Right forelimb (tissue), 1 donor: ENCODE results near the gene C6orf89.
"Not testable (repeated sequence)": the region's sequence is repeated elsewhere in the genome, so short reads cannot be mapped to it uniquely, and the experiment has no call there.

Experiments
- DNase-seq: peaks from one replicate; pipeline ENCODE4 v3.0.0-alpha.2; 2018

Gene C6orf89

DNA sequence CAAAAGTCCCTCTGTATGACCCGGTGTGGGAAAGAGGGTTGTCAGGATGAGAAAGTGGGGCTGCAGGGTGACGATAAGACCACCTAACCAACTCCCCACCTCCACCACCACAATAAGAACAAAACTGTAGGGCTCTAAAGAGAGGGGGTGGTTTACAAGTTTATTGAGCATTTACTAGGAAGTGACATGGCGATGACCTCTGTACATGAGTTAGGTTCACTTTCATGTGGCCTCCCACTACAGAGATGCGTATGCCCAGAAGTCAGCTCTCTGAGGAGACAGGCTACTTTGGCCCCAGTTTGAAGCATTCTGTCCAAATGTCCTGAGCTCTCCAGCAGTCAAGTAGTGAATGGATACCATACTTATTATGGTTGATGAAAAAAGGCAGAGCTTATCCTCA lies 40.1 kb downstream of the C6orf89 start:
- DNase-seq, result no peak

DNA sequence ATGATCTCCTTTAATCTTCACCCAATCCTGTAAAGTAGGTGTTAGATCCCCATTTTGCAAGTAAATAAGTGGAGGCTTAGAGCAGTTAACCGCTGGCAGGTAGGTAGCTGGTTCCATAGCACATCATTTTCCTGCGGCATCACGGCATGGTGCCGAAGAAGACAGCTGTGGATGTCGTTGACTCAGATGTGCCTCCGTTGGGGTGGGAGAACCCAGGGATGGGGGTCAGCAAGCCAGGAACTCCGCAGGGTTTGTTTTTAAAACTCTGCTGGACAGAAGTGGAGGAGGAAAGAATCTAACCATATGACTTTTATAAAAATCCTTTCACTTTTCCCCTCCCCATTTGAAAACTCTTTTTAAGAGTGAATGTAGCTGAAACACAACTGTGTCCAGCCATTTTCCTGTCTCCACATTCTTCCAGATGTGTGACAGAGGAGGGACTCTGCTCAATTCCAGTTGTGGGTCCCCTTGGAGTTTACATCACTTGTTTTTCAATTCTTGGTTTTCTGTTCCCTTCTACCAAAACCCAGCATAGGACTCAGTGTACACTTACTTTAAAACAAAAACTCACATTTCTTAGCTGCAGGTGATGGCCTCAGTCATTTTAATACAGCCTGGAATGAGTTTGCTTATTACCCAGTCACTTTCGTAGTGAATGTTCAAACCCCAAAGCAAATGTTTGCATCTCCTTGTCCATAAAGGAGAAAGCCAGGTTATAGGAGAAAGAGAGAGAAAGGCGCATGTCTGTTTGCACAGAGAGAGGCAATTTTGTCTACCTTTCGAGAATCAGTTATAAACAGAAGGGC lies 41.2 kb downstream of the C6orf89 start:
- DNase-seq, result no peak

DNA sequence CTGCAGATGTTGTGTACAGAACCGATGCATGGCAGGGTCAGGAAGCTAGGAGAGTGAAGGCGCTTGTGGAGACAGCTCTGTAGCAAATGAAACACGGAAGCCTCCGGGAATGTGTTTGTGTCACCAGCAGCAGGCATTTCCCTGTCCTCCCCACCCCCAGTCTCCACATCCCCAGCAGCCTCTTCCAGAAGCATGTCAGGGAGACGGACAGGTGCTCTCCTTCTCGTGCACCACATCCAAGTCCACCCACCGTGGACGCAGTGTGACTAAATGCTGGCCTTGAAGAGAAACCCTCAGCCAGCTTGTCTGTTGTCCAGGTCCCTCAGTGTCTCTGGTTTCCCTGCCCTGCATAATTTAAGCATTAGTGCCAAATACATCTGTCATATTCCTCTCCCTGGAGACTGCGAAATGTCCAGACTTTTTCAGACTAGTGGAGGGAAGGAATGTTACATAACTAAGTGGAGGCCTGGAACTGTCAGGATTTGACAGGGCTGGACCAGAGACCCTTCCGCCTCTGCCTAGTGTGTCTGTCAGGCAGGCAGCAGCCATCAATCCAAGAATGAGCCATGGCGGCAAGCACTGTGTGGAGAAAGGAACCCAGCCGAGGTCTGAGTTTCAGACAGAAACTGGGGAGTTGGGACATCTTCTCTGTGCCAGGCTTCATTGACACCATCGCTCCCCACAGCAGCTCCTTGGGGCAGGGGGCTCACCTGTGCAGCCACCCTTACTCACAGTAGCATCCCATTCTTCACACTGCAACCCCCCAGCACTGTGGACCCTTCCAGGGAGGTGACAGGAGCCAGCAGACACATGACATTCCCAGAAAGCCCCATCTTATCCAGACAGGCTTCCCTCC lies 42.2 kb downstream of the C6orf89 start:
- DNase-seq, result no peak

DNA sequence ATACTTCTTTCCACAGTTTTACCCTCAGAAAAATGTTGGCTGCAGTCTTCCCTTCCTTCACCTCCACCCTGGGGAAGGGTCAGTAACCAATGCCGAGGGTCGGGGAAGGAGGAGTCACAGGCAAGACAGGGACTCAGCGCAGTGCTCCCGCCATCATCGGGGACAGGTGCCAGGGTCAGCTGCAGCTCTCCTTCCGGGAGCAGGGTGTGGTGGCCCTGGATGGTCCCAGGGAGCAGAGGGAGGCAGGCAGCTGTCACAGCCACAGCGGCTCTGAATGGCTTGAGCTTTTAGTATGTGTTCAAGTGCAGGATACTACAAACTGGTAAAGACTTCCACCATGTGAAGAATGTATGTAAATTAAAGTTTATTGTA lies 42.8 kb downstream of the C6orf89 start:
- no peak for DNase-seq

DNA sequence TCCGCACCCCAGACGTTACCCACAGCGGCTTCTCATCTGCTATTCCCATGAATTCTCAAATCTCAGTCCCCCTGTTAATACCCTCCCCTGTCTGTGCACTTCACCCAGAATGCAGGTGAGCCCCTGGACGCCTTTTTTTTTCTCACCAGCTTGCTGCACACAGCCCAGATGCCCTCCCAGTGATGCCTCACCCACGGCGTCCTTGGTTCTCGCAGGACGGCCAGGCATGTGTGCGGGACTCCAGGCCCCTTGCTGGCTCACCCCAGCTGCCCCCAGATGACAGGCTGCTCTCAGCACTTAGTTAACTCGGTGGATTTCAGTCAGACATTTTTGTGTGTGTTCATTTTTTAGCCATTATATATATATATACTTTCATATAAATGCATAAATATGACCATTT lies 43.4 kb downstream of the C6orf89 start:
- no peak for DNase-seq

DNA sequence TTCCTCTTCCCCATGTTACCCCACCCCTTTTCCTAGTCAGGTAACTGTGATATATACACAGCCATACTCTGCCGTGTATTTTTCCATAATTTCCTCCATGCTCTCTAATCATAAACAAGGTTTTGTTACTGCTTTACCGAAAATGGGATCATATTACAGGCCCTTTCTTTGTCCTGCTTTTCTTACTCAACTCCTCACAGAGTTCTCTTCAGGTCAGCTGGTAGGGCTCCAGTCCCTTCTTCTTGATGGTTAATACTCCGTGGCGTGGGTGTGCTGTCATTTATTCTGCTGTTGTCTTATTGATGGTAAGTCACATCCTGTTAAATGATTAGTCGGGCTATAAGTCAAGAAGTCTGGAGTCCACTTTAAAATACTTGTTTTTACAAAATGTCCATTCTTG lies 43.9 kb downstream of the C6orf89 start:
- no peak for DNase-seq

DNA sequence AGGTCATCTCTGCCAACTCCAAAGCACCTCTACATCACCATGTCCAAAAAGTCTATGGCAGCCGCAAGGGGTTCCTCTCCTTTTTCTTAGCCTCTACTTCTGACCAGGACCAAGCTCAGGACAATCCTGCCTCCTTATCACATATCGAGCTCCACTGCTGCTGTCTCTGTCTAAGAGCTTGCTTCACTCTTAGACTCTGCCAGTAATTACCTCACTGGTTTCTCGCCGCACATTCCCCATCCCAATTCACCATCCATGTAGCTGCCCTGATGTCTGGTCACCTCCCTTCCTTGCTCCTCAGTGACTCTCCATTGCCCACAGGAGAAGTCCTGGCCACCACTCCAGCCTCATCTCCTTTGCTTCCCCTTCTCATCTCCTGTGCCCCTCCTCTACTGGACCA lies 44.7 kb downstream of the C6orf89 start:
- no peak for DNase-seq

DNA sequence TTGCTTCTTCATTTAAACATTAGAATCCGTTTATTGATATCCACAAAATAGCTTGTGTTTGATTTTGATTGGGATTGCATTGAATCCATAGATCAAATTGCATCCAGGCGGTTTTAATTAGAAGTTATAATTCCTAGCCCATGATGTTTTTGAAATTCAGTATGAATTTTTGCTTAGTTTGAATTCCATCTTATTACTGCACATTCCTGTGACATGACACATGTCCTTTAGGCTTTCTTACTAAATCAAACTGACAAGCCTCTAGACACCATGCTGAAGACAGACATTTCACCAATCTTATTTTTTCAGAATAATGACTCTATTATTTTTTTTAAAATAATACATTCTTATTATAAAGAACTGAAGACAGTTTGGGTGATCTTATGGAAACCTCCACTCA lies 47.4 kb downstream of the C6orf89 start:
- DNase-seq, result no peak

DNA sequence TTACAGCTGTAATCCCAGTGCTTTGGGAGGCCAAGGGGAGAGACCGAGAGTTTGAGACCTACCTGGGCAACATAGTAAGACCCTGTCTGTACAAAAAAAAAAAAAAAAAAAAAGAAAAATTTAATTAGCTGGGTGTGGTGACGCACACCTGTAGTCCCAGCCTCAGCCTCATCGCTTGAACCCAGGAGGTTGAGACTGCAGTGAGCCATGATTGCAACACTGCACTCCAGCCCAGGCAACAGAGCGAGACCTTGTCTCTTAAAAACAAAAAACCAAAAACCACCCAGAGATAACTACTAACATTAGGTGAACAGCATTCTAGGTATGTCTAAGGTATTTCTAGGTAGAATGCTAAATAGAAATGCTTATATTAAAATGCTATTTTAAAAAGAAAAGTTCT lies 47.8 kb downstream of the C6orf89 start:
- no peak for DNase-seq

DNA sequence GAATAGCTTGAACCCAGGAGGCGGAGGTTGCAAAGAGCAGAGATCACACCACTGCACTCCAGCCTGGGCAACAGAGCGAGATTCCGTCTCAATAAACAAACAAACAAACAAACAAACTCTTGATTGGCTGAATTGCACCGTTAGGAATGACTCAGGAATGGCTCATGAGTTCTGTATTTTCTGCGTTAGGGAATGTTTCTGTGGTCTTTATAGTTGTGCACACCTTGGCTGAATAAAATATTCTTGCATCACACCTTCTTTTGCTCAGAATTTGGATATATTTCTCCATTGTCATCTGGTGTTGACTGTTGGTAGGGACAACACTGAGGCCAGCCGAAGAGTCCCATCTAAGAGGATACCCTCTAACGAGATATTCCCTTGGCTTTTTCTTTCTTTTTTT lies 49.1 kb downstream of the C6orf89 start:
- DNase-seq, result no peak

DNA sequence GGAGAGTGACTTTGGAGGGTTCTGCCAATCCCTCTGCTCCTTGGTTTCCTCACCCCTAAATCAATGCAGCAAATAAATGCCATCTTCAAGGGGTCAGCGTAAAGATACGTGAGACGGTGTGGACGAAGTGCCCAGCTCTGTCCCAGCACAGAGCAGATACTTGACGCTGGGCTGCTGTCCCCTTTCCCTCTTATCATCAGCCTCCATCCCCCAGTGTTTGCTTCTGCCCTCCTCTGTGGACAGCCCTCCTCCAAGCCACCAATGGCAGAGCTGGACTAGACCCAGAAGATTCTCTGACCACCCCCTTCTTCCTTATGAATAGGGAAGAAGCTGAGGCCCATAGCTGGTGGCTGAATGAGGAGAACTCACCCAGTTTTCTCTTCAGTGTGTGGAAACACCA lies 51.1 kb downstream of the C6orf89 start:
- no peak for DNase-seq

DNA sequence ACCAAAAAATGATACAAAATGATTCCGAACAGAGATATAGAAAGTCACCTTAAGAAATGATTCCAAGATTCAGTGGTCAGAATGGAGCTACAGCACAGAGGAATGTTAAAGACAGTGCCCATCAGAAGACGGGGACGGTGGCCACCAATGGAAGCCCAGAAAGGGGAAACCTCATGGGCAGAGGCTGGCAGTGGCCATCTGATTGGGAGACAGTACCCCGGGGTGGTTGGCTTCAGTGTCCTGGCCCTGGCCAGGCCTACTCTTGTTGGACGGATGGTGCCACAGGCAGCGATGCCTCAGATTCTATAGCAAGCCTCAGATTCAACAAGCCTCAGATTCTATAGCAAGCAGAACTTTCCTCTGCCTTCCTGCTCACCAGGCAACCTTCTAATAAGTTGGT lies 52.1 kb downstream of the C6orf89 start:
- DNase-seq, result no peak

DNA sequence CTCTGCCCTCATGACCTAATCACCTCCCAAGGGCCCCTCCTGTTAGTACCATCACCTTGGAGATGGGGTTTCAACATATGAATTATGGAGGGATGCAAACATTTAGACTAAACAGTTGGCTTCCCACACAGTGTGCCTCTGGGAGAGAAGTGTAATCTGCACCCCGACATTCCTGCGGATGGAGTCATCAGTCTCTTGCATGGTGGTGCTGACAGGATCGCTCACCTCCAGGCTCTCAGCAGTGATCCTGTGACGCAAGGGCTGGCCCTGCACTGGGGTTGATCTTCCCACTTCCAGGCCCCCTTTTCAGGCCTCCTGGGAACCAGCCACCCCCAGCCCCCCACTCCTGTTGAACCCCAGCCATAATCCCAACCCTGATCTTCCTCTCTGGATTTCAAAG lies 52.8 kb downstream of the C6orf89 start:
- DNase-seq, result no peak

DNA sequence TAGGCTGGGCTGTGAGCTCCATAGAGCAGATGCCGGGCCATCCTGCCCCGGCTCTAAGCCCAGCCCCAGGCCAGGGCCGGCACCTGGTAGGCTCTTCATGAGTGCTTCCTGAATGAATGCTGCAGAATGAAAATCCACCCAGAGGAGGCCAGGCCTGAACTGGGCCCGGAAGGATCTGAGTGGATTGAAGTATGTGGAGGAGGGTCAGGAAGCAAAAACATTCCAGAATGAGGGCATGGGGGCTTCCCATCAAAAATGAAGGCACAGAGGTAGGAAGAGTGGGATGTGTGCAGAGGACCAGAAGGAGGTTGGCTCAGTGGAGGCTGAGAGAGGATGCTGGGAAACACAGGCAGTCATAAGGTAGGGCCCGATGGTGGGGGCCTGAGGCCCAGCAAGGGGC lies 53.3 kb downstream of the C6orf89 start:
- not testable (repeated sequence) for DNase-seq

DNA sequence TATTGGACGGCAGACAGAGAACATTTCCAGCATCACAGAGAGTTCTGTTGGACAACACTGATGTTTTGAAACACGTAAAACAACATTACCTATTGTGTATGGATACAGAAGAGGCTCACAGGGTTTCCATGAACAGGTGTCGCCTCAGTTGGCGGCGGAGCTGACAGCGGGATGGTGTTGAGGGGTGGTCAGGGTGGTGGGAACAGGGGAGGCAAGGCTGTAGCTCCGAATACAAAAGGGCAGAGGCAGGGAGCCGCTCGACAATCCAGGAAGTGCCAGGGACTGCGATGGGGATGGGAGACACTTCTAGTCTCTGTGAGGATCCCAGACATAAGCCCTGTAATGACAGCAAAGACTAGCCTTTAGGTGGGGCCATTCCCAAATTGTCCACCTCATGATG lies 54.3 kb downstream of the C6orf89 start:
- DNase-seq, result no peak

DNA sequence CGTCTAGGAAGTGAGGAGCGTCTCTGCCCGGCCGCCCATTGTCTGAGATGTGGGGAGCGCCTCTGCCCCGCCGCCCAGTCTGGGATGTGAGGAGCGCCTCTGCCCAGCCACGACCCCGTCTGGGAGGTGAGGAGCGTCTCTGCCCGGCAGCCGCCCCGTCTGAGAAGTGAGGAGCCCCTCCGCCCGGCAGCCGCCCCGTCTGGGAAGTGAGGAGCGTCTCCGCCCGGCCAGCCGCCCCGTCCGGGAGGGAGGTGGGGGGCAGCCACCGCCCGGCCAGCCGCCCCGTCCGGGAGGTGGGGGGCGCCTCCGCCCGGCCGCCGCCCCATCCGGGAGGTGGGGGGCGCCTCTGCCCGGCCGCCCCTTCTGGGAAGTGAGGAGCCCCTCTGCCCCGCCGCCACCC lies 55.8 kb downstream of the C6orf89 start:
- DNase-seq, result not testable (repeated sequence)

DNA sequence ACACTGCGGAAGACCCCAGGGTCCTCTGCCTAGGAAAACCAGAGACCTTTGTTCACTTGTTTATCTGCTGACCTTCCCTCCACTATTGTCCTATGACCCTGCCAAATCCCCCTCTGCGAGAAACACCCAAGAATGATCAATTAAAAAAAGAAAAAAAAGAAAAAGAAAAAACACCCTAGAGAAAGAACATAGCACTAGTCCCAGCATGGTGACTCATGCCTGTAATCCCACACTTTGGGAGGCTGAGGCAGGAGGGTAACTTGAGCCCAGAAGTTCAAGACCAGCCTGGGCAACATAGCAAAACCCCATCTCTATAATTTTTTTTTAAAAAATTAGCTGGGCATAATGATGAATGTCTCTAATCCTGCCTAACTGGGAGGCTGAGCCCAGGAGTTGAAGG lies 56.6 kb downstream of the C6orf89 start:
- DNase-seq, result not testable (repeated sequence)

DNA sequence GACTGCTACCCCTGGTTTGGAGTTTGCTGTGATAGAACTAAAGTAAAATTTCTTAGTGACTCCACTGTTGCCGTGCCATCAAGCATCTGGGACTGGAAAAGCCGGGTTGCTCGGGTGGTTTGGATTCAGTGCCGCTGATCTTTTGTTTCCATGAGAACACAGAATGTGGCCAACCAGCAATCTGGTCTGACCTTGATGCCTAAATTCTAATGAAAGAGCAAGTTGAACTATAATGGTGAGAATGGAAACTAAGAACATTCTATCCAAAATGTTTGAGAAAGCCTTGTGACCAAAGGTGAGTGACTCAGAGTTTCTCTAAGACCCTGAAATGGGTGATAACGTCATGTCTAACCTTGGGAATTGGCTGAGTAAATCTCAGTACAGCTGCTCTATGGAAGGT lies 58.9 kb downstream of the C6orf89 start:
- no peak for DNase-seq

DNA sequence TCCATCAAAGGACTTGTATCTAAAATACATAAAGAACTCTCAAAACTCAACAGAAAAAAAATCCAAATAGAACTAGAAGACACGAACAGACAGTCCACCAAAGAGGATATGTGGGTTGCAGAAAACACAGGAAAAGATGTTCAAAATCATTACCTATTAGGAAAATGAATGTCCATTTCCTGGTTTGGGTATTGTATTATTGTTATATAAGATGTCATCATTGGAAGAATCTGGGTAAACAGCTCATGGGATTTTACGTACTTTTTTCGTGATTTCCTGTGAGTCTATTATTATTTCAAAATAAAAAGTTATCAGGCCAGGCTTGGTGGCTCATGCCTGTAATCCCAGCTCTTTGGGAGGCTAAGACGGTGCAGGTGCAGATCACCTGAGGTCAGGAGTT lies 59.5 kb downstream of the C6orf89 start:
- DNase-seq, result no peak

DNA sequence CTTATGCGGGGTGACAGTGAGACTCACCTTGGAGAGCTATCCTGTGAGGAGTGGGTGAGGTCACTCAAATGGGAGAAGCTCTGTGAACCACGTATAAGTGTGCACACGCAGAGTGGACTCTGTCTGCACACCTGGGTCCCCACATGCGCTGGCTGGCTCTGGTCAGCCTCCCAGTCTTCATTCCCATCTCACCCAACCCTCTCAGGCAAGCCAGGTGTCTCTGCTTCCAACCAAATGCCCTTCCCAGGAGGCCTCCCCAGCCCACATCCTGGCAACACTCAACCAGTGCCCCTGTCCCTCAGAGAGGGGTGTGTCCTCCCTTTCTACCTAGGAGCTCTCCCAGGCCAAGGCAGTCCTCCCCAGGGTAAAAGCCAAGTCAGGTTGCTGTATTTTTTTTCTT lies 60.8 kb downstream of the C6orf89 start:
- DNase-seq, result no peak

DNA sequence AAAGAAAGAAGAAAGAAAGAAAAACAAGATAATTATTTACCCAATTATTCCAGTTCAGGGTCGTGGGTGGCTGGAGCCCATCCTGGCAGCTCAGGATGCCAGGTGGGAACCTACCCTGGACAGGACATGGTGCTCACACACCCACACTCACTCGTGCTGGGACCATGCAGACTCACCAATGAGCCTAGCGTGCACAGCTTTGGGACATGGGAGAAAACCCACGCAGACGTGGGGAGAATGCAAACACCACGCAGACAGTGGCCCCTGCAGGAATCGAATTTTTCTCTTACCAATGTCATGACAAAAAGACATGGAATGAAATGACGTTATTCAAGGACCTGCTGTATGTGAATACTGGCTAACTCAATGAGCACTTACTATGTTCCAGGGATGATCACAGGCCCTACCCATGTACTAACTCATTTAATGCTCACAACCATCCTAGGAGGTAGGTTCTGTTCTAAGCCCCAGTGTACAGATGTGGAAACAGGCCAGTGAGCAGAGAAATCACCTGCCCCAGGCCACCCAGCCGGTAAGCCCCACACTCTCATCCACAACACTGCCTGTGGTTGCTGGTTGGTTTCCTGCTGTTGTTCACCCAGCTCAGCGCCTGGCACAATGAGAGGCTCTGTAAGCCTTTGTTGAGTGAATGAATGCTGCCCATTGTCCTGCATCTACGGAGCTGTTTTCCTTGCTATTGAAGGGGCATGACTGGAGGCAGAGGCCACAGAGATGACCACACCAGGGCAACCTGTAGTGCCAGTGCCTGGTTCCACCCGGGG lies 62.0 kb downstream of the C6orf89 start:
- no peak for DNase-seq

DNA sequence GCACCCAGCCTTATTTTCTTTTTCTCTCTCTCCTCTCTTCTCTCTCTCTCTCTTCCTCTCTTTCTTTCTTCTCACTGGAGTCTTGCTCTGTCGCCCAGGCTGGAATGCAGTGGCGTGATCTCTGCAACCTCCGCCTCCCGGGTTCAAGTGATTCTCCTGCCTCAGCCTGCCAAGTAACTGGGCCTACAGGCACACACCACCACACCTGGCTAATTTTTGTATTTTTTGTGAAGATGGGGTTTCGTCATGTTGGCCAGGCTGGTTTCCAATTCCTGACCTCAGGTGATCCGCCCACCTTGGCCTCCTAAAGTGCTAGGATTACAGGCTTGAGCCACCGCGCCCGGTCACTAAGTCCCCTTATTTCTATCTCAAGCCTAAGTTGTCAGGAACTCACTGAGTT lies 63.3 kb downstream of the C6orf89 start:
- DNase-seq, result not testable (repeated sequence)

DNA sequence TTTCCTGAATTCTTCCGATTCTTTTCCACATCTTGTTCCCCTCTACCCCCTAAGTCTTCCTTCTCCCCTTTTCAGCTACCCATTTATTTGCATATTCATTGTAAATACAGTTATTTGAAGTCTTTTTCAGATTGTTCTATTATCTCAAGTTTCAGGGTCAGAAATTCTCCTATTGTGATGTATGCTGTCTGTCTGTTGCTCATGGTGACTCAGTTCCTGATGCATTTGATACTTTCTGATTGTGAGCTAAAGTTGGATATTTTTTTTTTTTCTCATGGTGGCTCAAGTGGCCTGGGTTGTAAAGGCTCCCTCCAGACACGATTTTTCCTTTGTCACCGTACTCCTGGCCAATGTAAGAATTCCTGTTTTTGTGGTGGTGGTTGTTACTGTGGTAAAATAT lies 63.9 kb downstream of the C6orf89 start:
- DNase-seq, result no peak

DNA sequence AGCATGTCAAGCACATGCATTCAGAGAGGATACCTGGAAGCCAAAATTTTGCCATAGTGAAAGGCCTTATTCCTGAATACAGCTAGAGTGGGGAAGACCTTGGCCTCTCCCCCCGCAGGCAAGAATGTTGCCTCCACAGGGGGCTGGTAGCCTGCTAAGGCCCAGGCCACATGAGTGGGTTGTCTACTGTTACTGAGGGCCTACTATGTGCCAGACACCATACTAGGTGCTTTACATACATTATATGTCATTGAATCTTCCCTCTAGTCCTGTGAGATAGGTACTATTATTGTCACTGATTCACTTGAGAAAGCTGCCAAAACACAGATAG lies 68.1 kb downstream of the C6orf89 start:
- DNase-seq, result no peak
